Liver (tissue), 9 donors: Measurements from ENCODE around the gene WFIKKN1. TPM values are rescaled to one million over a fixed set of nuclear protein-coding genes. Genes with fewer than 3 reads are reported as not detected.

ENCODE experiments used
- DNase-seq: peaks from one replicate; pipeline ENCODE4 v3.0.0-alpha.2; 2017; ENCODE audit warnings: low spot score
- H3K27ac ChIP-seq, 2 donors: one replicate each; pipeline ENCODE4 v1.7.0; 2013; ENCODE audit warnings: inconsistent platforms in 2 of 2, low read length in 2 of 2, control low read depth in 1 of 2, low read depth in 1 of 2, mild to moderate bottlenecking in 1 of 2
- H3K27me3 ChIP-seq, 4 donors: one replicate each; pipeline versions ENCODE4 v1.6.1 to v1.7.0; 2013; ENCODE audit warnings: low read length in 3 of 4, inconsistent platforms in 1 of 4, mild to moderate bottlenecking in 1 of 4, moderate library complexity in 1 of 4; ENCODE audit not compliant: control insufficient read depth in 4 of 4, insufficient read depth in 4 of 4
- H3K36me3 ChIP-seq, 4 donors: one replicate each; pipeline versions ENCODE4 v1.6.1 to v1.7.0; 2013; ENCODE audit warnings: low read length in 3 of 4, mild to moderate bottlenecking in 3 of 4, low read depth in 1 of 4, moderate library complexity in 1 of 4; ENCODE audit not compliant: control insufficient read depth in 4 of 4, insufficient read depth in 3 of 4
- H3K4me1 ChIP-seq, 4 donors: one replicate each; pipeline versions ENCODE4 v1.6.1 to v1.7.0; 2013; ENCODE audit warnings: low read length in 3 of 4, mild to moderate bottlenecking in 3 of 4, moderate library complexity in 1 of 4; ENCODE audit not compliant: control insufficient read depth in 4 of 4, insufficient read depth in 4 of 4
- H3K4me3 ChIP-seq, 3 donors: one replicate each; pipeline versions ENCODE4 v1.6.1 to v1.7.0; 2013; ENCODE audit warnings: low read length in 3 of 3, control low read depth in 1 of 3, low read depth in 1 of 3, mild to moderate bottlenecking in 1 of 3
- H3K9ac ChIP-seq, 2 donors: one replicate each; pipeline ENCODE4 v1.7.0; 2013; ENCODE audit warnings: low read length in 2 of 2, mild to moderate bottlenecking in 2 of 2, moderate library complexity in 2 of 2, control low read depth in 1 of 2, low read depth in 1 of 2
- H3K9me3 ChIP-seq, 4 donors: one replicate each; pipeline versions ENCODE4 v1.6.1 to v1.7.0; 2013; ENCODE audit warnings: low read length in 3 of 4; ENCODE audit not compliant: control insufficient read depth in 4 of 4
- CTCF ChIP-seq: fragments of 150-350 bp; IDR thresholded peaks from 2 replicates; pipeline ENCODE4 v1.5.1; 2017; ENCODE audit warnings: improper control_type of control experiment, low read depth, low read length; ENCODE audit not compliant: missing input control
- EGR1 ChIP-seq, 2 donors: IDR thresholded peaks; 2 replicates each; pipeline ENCODE4 v1.6.1; 2016 to 2018; ENCODE audit warnings: antibody characterized with exemption in 2 of 2, low read depth in 2 of 2
- FOXA1 ChIP-seq: IDR thresholded peaks from 2 replicates; pipeline ENCODE4 v1.6.1; 2016; ENCODE audit warnings: antibody characterized with exemption
- FOXA2 ChIP-seq: IDR thresholded peaks from 2 replicates; pipeline ENCODE4 v1.6.1; 2016; ENCODE audit warnings: antibody characterized with exemption
- GABPA ChIP-seq, 2 donors: IDR thresholded peaks in 1 of 2; conservative IDR thresholded peaks in 1 of 2; 2 replicates each; pipeline ENCODE4 v1.6.1; 2016; ENCODE audit warnings: antibody characterized with exemption in 2 of 2, mild to moderate bottlenecking in 1 of 2, moderate library complexity in 1 of 2
- HNF4A ChIP-seq, 2 donors: conservative IDR thresholded peaks; 2 replicates each; pipeline ENCODE4 v1.6.1; 2016; ENCODE audit warnings: antibody characterized with exemption in 2 of 2, mild to moderate bottlenecking in 2 of 2
- HNF4G ChIP-seq: IDR thresholded peaks from 2 replicates; pipeline ENCODE4 v1.6.1; 2016; ENCODE audit warnings: antibody characterized with exemption
- JUND ChIP-seq, 2 donors: IDR thresholded peaks; 2 replicates each; pipeline ENCODE4 v1.6.1; 2016; ENCODE audit warnings: antibody characterized with exemption in 2 of 2
- MAX ChIP-seq: IDR thresholded peaks from 2 replicates; pipeline ENCODE4 v1.6.1; 2016; ENCODE audit warnings: antibody characterized with exemption
- RAD21 ChIP-seq, 2 donors: IDR thresholded peaks; 2 replicates each; pipeline ENCODE4 v1.6.1; 2016; ENCODE audit warnings: antibody characterized with exemption in 2 of 2, mild to moderate bottlenecking in 2 of 2
- RXRA ChIP-seq, 2 donors: IDR thresholded peaks; 2 replicates each; pipeline ENCODE4 v1.6.1; 2017 to 2018; ENCODE audit warnings: antibody characterized with exemption in 2 of 2, mild to moderate bottlenecking in 1 of 2
- SP1 ChIP-seq: IDR thresholded peaks from 2 replicates; pipeline ENCODE4 v1.6.1; 2018; ENCODE audit warnings: antibody characterized with exemption, mild to moderate bottlenecking
- YY1 ChIP-seq: IDR thresholded peaks from 2 replicates; pipeline ENCODE4 v1.6.1; 2016; ENCODE audit warnings: antibody characterized with exemption, mild to moderate bottlenecking
- WGBS: extraction: QIAGEN DNeasy Blood & Tissue Kit; methylation state at CpG from one replicate; pipeline ENCODE4 v1.1.7; 2013; 5-methylcytosine and 5-hydroxymethylcytosine counted together
- polyA plus RNA-seq, 2 donors: library from polyadenylated mRNA; stranded (reverse) in 1 of 2; unstranded in 1 of 2; fragments of 200-250 nt in 1 of 2; fragments of >200 nt in 1 of 2; fragmentation: Nextera tagmentation in 1 of 2; extraction: Ambion mirVana in 1 of 2; gene quantifications; one replicate each; pipeline versions ENCODE4 v1.2.1 to v1.2.3, GENCODE V29; 2013 to 2015
- total RNA-seq, 2 donors: library from RNA; depleted of rRNA; stranded (reverse); fragments of >200 nt; gene quantifications; one replicate each; pipeline ENCODE4 v1.2.3, GENCODE V29; 2014
- TF ChIP-seq, protein P1 (sequence below): IDR thresholded peaks from 2 replicates; pipeline ENCODE4 v1.6.1; 2016; ENCODE audit warnings: antibody characterized with exemption
- TF ChIP-seq, protein P2 (sequence below): IDR thresholded peaks from 2 replicates; pipeline ENCODE4 v1.6.1; 2016; ENCODE audit warnings: antibody characterized with exemption, mild to moderate bottlenecking
- TF ChIP-seq, protein P3 (sequence below): IDR thresholded peaks from 2 replicates; pipeline ENCODE4 v1.6.1; 2016; ENCODE audit warnings: antibody characterized with exemption
- donor health status: healthy.
- donor health status: healthy.
- donor health status: healthy.
- donor health status: healthy.
- donor health status: healthy.

WFIKKN1 gene
- total and polyA plus RNA-seq, 4 donors: 0.19 to 1.2 (median 0.46) TPM

DNA sequence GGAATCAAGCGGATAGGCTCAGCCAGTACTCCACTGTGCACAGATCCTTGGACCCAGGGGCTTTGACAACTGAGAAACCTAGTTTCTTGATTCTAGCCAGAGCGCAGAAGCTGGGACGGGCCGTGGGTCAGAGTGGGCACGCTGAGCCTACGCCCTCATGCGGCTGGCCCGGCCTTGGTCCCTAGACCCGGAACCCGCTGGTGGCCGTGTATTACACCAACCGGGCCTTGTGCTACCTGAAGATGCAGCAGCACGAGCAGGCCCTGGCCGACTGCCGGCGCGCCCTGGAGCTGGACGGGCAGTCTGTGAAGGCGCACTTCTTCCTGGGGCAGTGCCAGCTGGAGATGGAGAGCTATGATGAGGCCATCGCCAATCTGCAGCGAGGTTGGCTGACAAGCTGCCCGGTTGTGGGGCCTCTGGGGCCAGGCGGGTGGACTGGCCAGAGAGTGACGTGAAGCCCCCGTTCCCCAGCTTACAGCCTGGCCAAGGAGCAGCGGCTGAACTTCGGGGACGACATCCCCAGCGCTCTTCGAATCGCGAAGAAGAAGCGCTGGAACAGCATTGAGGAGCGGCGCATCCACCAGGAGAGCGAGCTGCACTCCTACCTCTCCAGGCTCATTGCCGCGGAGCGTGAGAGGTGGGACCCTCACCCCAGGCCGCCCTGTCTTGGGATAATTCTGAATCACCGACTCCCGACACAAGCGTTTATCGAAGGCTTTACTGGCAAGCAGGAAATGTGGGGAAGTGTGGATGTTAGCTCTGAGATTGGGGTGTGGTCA, 50.4 kb downstream of the WFIKKN1 start:
- DNase-seq: no peak
- H3K27me3 ChIP-seq: no peaks in the 10 kb centered on the region
- H3K9me3 ChIP-seq: no peaks in the 10 kb centered on the region
- TF ChIP-seq JUND (IDR thresholded peaks at IDR 0.05) (no peak), FOXA1 (no peak), CTCF (no peak), HNF4A (conservative IDR thresholded peaks at IDR 0.05) (no peak), FOXA2 (no peak), GABPA (IDR thresholded peaks at IDR 0.05 in 1 of 2, conservative IDR thresholded peaks at IDR 0.05 in 1 of 2) (no peak), YY1 (no peak), EGR1 (IDR thresholded peaks at IDR 0.05; ENCODE audit: low read depth in 2 of 2) (no peak), SP1 (no peak), MAX (no peak), RAD21 (IDR thresholded peaks at IDR 0.05) (no peak), HNF4G (no peak), RXRA (IDR thresholded peaks at IDR 0.05) (no peak)
- TF ChIP-seq, protein P1, sequence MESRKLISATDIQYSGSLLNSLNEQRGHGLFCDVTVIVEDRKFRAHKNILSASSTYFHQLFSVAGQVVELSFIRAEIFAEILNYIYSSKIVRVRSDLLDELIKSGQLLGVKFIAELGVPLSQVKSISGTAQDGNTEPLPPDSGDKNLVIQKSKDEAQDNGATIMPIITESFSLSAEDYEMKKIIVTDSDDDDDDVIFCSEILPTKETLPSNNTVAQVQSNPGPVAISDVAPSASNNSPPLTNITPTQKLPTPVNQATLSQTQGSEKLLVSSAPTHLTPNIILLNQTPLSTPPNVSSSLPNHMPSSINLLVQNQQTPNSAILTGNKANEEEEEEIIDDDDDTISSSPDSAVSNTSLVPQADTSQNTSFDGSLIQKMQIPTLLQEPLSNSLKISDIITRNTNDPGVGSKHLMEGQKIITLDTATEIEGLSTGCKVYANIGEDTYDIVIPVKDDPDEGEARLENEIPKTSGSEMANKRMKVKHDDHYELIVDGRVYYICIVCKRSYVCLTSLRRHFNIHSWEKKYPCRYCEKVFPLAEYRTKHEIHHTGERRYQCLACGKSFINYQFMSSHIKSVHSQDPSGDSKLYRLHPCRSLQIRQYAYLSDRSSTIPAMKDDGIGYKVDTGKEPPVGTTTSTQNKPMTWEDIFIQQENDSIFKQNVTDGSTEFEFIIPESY: no peak
- TF ChIP-seq, protein P2, sequence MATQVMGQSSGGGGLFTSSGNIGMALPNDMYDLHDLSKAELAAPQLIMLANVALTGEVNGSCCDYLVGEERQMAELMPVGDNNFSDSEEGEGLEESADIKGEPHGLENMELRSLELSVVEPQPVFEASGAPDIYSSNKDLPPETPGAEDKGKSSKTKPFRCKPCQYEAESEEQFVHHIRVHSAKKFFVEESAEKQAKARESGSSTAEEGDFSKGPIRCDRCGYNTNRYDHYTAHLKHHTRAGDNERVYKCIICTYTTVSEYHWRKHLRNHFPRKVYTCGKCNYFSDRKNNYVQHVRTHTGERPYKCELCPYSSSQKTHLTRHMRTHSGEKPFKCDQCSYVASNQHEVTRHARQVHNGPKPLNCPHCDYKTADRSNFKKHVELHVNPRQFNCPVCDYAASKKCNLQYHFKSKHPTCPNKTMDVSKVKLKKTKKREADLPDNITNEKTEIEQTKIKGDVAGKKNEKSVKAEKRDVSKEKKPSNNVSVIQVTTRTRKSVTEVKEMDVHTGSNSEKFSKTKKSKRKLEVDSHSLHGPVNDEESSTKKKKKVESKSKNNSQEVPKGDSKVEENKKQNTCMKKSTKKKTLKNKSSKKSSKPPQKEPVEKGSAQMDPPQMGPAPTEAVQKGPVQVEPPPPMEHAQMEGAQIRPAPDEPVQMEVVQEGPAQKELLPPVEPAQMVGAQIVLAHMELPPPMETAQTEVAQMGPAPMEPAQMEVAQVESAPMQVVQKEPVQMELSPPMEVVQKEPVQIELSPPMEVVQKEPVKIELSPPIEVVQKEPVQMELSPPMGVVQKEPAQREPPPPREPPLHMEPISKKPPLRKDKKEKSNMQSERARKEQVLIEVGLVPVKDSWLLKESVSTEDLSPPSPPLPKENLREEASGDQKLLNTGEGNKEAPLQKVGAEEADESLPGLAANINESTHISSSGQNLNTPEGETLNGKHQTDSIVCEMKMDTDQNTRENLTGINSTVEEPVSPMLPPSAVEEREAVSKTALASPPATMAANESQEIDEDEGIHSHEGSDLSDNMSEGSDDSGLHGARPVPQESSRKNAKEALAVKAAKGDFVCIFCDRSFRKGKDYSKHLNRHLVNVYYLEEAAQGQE: no peak
- TF ChIP-seq, protein P3, sequence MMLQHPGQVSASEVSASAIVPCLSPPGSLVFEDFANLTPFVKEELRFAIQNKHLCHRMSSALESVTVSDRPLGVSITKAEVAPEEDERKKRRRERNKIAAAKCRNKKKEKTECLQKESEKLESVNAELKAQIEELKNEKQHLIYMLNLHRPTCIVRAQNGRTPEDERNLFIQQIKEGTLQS: no peak
- 46% methylated on average over 44 of the region's 44 CpGs for WGBS
- peaks cover 25 to 59% (median 46%) of the 10 kb centered on the region in 4 donors for H3K4me1 ChIP-seq
- peak overlapping the region; percentile 93 to 94 for H3K27ac ChIP-seq
- peaks cover 8 to 14% (median 12%) of the 10 kb centered on the region in 4 donors for H3K36me3 ChIP-seq
- H3K4me3 ChIP-seq: peak overlapping the region; percentile 77 to 83 (median 81)
- H3K9ac ChIP-seq: peak overlapping the region; percentile 60 to 78
